Breast epithelium (tissue), 3 donors: ENCODE results near the gene USP11.

Source experiments
- CTCF ChIP-seq, 3 donors: fragments of 450-650 bp; IDR thresholded peaks; one replicate each; pipeline ENCODE4 v1.5.1; 2016 to 2017; ENCODE audit warnings: antibody characterized with exemption in 3 of 3, mild to moderate bottlenecking in 3 of 3, moderate library complexity in 3 of 3
- POLR2A ChIP-seq: fragments of 450-650 bp; IDR thresholded peaks from one replicate; pipeline ENCODE4 v1.6.1; 2016; ENCODE audit warnings: antibody characterized with exemption, mild to moderate bottlenecking, moderate library complexity

- no peak for TF ChIP-seq CTCF (IDR thresholded peaks at IDR 0.05)
- TF ChIP-seq POLR2A: no peak
These were observed 8.4 kb upstream of the USP11 start for GRCh38 chrX:47224266-47224895.
